ENCODE data around the gene CD226.
"Not testable (repeated sequence)": the region's sequence is repeated elsewhere in the genome, so short reads cannot be mapped to it uniquely, and the experiment has no call there.

Gene CD226

GRCh38 chr18:69956057-69956456 is 8.4 kb upstream of the CD226 start:
- no peak for DNase-seq

- DNase-seq, result no peak
Measured at GRCh38 chr18:69954719-69955480, 7.2 kb upstream of the CD226 start.

- DNase-seq, result no peak
Measured at GRCh38 chr18:69953191-69953590, 5.5 kb upstream of the CD226 start.

- DNase-seq, result no peak
Measured at GRCh38 chr18:69951182-69951581, 3.5 kb upstream of the CD226 start.

GRCh38 chr18:69949538-69949936 is 1.9 kb upstream of the CD226 start:
- DNase-seq, result no peak

- no peak for DNase-seq
Measured at GRCh38 chr18:69948919-69949537, 1.4 kb upstream of the CD226 start.

GRCh38 chr18:69948256-69948655 is 583 bp upstream of the CD226 start:
- no peak for DNase-seq

- no peak for DNase-seq
Measured at GRCh38 chr18:69946608-69947155, 991 bp downstream of the CD226 start.

GRCh38 chr18:69945220-69946114 is 2.2 kb downstream of the CD226 start:
- no peak for DNase-seq

- no peak for DNase-seq
Measured at GRCh38 chr18:69944436-69944835, 3.2 kb downstream of the CD226 start.

- DNase-seq, result no peak
Measured at GRCh38 chr18:69943021-69943420, 4.7 kb downstream of the CD226 start.

- DNase-seq, result no peak
Measured at GRCh38 chr18:69941183-69941582, 6.5 kb downstream of the CD226 start.

- DNase-seq, result not testable (repeated sequence)
Measured at GRCh38 chr18:69939812-69940211, 7.9 kb downstream of the CD226 start.

- no peak for DNase-seq
Measured at GRCh38 chr18:69936191-69936558, 11.5 kb downstream of the CD226 start.

GRCh38 chr18:69935319-69936190 is 12.1 kb downstream of the CD226 start:
- DNase-seq, result no peak

GRCh38 chr18:69934601-69935265 is 12.9 kb downstream of the CD226 start:
- DNase-seq, result no peak

GRCh38 chr18:69929041-69929774 is 18.5 kb downstream of the CD226 start:
- no peak for DNase-seq

- no peak for DNase-seq
Measured at GRCh38 chr18:69916412-69916811, 31.3 kb downstream of the CD226 start.

GRCh38 chr18:69908838-69909237 is 38.8 kb downstream of the CD226 start:
- no peak for DNase-seq

- no peak for DNase-seq
Measured at GRCh38 chr18:69906765-69907164, 40.9 kb downstream of the CD226 start.

- no peak for DNase-seq
Measured at GRCh38 chr18:69900941-69901340, 46.7 kb downstream of the CD226 start.

Data from islet precursor cell (in vitro differentiated cells).